Measurements from ENCODE around the gene BMP7. TPM values are rescaled to one million over a fixed set of nuclear protein-coding genes. Genes with fewer than 3 reads are reported as not detected.

The BMP7 gene
- total and polyA plus RNA-seq, 9 of the 15 experiments (the other 6 are each of a cell fraction or from before 2014, with no cell fraction given), result 0.18 TPM; not detected in 8

DNA sequence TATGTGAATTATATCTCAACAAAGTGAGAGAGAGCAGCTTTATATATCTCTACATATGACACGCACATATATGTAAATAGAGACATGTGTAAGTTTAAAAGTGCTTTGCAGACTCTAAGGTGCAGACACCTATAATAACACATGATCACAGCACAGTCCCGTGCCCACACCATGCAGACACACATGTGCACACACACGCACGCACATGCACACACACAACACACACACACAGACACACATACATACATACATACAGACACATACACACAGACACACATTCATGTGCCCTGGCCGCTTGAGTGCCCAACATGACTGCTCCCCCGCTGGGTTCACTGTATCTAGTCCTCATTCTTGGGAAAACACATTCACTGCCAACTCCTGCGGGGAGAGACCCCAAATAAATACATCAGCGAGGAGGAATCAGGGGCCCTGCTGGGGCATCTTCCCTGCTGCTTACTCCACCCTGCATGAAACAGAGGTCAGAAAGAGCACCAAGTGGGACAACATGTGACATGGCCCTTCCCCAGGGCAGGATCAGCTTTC lies 121.3 kb downstream of the BMP7 start (continued):
- TF ChIP-seq CCAR2 (IDR thresholded peaks at IDR 0.05; ENCODE audit: low read depth, low read length) (no peak), STAT5B (CRISPR knock-in tag; IDR thresholded peaks at IDR 0.05) (no peak), TAL1 (IDR thresholded peaks at IDR 0.05) (no peak), DACH1 (IDR thresholded peaks at IDR 0.05; ENCODE audit: partially characterized antibody) (no peak)

GRCh38 chr20:57143173-57143572 lies 123.3 kb downstream of the BMP7 start:
- Histone ChIP-seq H3K79me2 (ENCODE audit: control insufficient read depth, insufficient read depth, low read length) (no peaks in the 10 kb centered on the region), H3K27me3 (ENCODE audit: control insufficient read depth in 2 of 2, insufficient read depth in 2 of 2, low read length in 2 of 2) (peaks cover 16 to 46% of the 10 kb centered on the region in 2 experiments; a peak in 4 of 5 replicates), H3K9me1 (ENCODE audit: control insufficient read depth, insufficient read depth, low read length) (no peaks in the 10 kb centered on the region), H3K36me3 (ENCODE audit: control insufficient read depth, insufficient read depth, low read length) (no peaks in the 10 kb centered on the region), H3K4me1 (replicated peaks in 1 of 2; ENCODE audit: control insufficient read depth in 2 of 2, insufficient read depth in 2 of 2, low read length in 2 of 2) (no peaks in the 10 kb centered on the region), H3K4me2 (ENCODE audit: insufficient read depth, low read length) (no peak overlapping the region), H3K4me3 (no peak overlapping the region), H2AFZ (ENCODE audit: low read depth, low read length) (no peak overlapping the region), H3K27ac (ENCODE audit: extremely low read depth, low read depth, low read length) (no peak overlapping the region), H3K9ac (ENCODE audit: insufficient read depth in 1 of 2, low read depth in 2 of 2, low read length in 2 of 2) (no peak overlapping the region), H3K9me3 (replicated peaks; ENCODE audit: control insufficient read depth, insufficient read depth, low read depth, low read length) (no peaks in the 10 kb centered on the region), H4K20me1 (replicated peaks; ENCODE audit: control insufficient read depth, insufficient read depth, low read length) (peaks cover 5% of the 10 kb centered on the region; the same call in 1 of the 2 replicates)
- DNase-seq (ENCODE audit: extremely low read depth in 1 of 4, low spot score in 3 of 4) (no peak), ATAC-seq (no peak), FAIRE-seq (no peak)
- 0% methylated on average over 7 of the region's 9 CpGs for WGBS (ENCODE audit: insufficient coverage, low coverage, missing lambda C conversion rate)
- POLR2A ChIA-PET, result no interaction called here
- in situ Hi-C loops (cut with MboI), result no loop called here
- BruUV-seq (replicated peaks), result no TSS peak
- intact Hi-C loops (cut with micrococcal nuclease), result no loop called here
- no peak for TF ChIP-seq POLR3G (IDR thresholded peaks at IDR 0.05; ENCODE audit: extremely low read depth, insufficient read length, insufficient replicate concordance)
- TF ChIP-seq, protein P1, sequence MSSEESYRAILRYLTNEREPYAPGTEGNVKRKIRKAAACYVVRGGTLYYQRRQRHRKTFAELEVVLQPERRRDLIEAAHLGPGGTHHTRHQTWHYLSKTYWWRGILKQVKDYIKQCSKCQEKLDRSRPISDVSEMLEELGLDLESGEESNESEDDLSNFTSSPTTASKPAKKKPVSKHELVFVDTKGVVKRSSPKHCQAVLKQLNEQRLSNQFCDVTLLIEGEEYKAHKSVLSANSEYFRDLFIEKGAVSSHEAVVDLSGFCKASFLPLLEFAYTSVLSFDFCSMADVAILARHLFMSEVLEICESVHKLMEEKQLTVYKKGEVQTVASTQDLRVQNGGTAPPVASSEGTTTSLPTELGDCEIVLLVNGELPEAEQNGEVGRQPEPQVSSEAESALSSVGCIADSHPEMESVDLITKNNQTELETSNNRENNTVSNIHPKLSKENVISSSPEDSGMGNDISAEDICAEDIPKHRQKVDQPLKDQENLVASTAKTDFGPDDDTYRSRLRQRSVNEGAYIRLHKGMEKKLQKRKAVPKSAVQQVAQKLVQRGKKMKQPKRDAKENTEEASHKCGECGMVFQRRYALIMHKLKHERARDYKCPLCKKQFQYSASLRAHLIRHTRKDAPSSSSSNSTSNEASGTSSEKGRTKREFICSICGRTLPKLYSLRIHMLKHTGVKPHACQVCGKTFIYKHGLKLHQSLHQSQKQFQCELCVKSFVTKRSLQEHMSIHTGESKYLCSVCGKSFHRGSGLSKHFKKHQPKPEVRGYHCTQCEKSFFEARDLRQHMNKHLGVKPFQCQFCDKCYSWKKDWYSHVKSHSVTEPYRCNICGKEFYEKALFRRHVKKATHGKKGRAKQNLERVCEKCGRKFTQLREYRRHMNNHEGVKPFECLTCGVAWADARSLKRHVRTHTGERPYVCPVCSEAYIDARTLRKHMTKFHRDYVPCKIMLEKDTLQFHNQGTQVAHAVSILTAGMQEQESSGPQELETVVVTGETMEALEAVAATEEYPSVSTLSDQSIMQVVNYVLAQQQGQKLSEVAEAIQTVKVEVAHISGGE (CRISPR knock-in tag; IDR thresholded peaks at IDR 0.05), result peak in 1 of 3 experiments; percentile 88; a peak in 2 of 6 replicates
- TF ChIP-seq RBFOX2 (IDR thresholded peaks at IDR 0.05; ENCODE audit: low read depth, low read length), result no peak
- CTCF ChIA-PET (ENCODE audit: low intra/inter-chr PET ratio), result no interaction called here

All from K562 (cell line).